RPMI8226 (cell line): ENCODE results near the gene CGB7.
"Not testable (repeated sequence)": the region's sequence is repeated elsewhere in the genome, so short reads cannot be mapped to it uniquely, and the experiment has no call there.

Experiments used
- DNase-seq: peaks from one replicate; pipeline ENCODE4 v3.0.0-alpha.2; 2015

CGB7 gene

DNA sequence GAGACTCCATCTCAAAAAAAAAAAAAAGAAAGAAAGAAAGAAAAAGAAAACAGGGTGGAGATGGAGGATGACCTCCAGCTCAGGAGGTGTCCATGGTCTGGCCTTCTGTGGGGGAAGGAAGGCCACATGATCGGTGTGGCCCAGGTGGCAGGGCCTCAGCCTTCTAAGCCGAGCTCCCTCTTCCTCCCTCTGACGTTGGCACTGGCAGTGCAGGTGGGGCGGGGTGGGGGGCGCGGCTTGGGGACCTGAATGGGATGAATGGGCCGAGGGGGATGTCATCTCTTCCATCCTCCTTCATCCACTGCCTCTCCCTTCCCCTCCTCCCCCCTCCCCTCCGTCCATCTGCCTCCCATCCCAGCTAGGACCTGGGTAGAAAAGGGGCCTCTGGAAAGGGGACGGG is 17.8 kb downstream of the CGB7 start:
- DNase-seq = not testable (repeated sequence)

DNA sequence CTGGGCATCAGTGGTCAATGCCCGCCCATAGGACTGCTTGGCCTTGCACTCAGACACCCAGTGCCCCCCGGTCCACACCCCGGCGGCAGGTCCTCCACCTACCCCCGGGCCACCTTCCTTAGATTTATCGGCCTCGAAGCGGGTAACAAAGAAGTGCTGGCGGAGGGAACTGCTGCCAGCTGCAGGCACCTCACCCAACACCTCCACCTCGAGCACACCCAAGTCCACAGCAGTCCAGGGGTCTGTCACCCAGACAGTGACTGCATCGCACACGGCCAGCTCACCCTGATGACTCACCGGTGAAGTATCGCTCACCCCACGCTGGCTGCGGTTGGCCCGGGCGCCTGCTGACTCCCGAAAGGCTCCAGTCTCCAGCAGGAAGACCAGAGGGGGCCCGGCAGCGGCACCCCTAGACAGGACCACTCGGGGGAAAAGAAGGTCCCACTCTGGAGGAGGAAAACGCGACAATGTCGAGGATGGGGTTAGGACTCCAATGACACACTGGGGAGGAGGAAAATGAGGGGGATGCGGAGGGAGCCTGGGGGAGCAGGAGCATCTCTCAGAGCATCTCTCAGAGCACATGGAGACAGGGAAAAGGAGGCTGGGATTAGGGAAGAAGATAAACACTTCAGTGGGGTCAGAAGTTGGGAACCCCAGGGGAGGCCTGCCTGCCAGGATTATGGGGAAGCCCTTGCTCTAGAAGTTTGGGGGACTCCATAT is 18.8 kb downstream of the CGB7 start:
- DNase-seq = not testable (repeated sequence)

DNA sequence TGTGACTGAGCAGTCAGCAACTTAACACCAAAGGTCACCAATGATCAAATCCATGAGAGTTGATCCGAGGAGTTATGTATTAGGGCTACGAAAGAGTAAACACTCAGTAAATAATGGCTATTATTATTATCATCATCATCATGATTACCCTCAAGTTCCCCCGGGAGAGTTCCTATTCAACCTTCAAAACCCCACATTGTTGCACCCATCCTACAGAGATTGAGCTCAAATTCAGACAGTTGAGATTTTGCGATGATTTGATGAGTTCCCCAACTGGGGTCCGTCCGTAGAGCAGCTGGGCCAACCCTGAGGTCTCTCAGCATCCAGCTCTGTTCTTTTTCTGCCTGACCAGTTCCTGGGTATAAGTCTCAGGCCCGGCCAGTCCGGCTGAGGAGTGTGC is 19.4 kb downstream of the CGB7 start:
- not testable (repeated sequence) for DNase-seq

DNA sequence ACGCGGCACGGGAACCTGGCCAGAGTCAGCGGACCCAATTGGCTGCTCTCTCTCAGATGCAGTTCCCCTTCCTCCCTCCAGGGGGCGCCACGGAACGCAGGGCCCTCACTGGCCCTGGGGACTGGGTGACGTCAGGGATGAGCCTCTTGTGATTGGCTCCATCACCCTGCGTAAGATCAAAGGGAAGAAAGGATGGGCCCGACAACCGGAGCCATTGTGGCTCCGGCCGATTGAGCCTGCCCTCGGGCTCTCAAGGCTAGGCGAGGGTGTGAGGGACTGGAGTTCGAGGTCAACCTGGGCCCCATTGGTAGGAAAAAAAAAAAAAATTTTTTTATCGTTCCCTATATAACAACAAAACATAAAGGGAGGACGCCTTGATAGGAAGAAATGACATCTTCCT is 20.7 kb downstream of the CGB7 start, which contains the start of gene CGB1:
CGB1 (minus strand) TSS at position 81 of the 400 bp plus-strand sequence. CDS start 184 bp downstream, outside the sequence.
- not testable (repeated sequence) for DNase-seq

DNA sequence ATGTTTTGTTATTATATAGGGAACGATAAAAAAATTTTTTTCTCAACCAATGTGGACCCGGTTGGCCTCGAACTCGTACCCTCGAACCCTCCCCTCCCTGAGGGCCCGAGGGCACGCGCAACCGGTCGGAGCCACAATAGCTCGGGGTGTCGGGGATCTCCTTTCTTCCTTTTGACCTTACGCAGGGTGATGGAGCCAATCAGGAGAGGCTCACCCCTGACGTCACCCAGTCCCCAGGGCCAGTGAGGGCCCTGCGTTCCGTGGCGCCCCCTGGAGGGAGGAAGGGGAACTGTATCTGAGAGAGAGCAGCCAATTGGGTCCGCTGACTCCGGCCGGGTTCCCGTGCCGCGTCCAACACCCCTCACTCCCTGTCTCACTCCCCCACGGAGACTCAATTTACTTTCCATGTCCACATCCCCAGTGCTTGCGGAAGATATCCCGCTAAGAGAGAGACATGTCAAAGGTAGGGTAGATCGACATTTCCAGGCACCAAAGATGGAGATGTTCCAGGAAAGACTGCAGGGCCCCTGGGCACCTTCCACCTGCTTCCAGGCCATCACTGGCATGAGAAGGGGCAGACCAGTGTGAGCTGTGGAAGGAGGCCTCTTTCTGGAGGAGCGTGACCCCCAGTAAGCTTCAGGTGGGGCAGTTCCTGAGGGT is 25.8 kb downstream of the CGB7 start, which contains the start of gene CGB2:
CGB2 (plus strand) TSS at position 249 of the 660 bp plus-strand sequence; CDS start at position 455, 206 bp downstream.
- DNase-seq = peak; percentile 40

GRCh38 chr19:49030323-49030722 is 27.2 kb downstream of the CGB7 start:
- not testable (repeated sequence) for DNase-seq

DNA sequence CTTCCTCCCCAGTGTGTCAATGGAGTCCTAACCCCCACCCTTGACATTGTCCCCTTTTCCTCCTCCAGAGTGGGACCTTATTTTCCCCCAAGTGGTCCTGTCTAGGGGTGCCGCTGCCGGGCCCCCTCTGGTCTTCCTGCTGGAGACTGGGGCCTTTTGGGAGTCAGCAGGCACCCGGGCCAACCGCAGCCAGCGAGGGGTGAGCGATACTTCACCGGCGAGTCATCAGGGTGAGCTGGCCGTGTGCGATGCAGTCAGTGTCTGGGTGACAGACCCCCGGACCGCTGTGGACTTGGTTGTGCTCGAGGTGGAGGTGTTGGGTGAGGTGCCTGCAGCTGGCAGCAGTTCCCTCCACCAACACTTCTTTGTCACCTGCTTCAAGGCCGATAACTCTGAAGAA is 27.8 kb downstream of the CGB7 start:
- DNase-seq = not testable (repeated sequence)

DNA sequence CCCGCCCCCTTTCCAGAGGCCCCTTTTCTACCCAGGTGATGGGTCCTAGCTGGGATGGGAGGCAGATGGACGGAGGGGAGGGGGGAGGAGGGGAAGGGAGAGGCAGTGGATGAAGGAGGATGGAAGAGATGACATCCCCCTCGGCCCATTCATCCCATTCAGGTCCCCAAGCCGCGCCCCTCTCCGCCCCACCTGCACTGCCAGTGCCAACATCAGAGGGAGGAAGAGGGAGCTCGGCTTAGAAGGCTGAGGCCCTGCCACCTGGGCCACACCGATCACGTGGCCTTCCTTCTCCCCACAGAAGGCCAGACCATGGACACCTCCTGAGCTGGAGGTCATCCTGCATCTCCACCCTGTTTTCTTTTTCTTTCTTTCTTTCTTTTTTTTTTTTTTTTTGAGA is 28.9 kb downstream of the CGB7 start:
- DNase-seq = not testable (repeated sequence)

DNA sequence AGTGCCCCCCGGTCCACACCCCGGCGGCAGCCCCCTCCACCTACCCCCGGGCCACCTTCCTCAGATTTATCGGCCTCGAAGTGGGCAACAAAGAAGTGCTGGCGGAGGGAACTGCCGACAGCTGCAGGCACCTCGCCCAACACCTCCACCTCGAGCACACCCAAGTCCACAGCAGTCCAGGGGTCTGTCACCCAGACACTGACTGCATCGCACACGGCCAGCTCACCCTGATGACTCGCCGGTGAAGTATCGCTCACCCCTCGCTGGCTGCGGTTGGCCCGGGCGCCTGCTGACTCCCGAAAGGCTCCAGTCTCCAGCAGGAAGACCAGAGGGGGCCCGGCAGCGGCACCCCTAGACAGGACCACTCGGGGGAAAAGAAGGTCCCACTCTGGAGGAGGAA is 31.9 kb downstream of the CGB7 start:
- not testable (repeated sequence) for DNase-seq

- not testable (repeated sequence) for DNase-seq
Observed at GRCh38 chr19:49025088-49025487, 32.5 kb downstream of the CGB7 start.

DNA sequence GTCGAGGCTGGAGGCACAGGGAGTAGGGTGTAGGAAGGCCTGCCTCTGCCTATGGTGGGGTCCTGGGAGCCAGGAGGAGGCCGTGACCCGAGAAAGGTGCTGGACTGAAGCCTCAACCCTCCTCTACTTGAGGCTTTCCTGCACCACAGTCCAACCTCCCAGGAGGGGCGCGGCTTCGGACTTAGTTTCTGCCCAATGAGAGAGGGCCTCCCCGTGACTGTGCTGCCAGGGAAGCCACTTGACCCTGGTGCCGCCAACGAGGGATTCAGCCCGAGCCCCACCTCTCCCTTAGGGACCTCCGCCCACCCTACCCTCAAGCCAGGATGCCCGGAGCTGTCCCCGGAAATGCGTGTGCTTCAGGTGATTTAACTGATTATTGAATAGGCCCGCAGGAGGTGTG is 33.3 kb downstream of the CGB7 start, which contains the start of gene CGB3:
CGB3 (minus strand) TSS at position 101 of the 400 bp plus-strand sequence. CDS start 362 bp downstream, outside the sequence.
- DNase-seq = not testable (repeated sequence)

- no peak for DNase-seq
Observed at GRCh38 chr19:49022116-49022515, 35.4 kb downstream of the CGB7 start.

DNA sequence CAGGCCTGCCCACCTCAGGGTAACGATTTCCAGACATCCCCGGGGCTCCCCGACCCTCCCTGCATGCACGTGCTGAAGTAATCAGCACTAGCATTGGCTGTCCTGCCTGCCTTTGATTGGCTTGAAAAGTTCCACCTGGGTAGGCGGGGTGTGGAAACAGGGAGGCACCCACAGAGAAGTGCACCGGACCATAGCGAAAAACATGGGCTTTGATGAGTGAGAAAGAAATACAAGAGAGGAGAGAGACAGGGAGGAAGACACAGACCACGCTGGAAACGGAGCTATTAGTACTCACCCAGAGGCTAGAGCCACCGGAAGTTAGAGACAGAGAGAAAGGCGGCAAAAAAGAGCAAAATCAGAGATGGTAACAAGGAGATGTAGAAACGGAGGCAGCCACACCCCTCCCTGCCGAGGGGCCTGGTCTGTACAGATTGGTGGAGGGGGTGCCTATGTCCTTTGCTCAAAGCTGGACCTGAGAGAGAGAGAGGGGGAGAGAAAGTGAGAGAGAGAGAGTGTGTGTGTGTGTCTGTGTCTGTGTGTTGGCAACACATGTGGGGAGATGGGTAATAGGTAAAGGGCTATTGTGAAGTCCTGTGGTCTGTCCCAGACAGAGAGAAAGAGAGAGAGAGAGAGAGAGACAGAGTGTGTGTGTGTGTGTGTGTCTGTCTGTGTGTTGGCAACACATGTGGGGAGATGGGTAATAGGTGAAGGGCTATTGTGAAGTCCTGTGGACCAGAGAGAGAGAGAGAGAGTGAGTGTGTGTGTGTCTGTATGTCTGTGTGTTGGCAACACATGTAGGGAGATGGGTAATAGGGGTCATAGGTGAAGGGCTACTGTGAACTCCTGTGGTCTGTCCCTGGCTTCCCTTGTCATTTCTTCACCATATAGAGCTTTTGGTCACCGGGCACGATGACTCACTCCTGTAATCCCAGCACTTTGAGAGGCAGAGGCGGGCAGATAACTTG is 36.3 kb downstream of the CGB7 start:
- no peak for DNase-seq

- no peak for DNase-seq
Observed at GRCh38 chr19:49020342-49020741, 37.2 kb downstream of the CGB7 start.

DNA sequence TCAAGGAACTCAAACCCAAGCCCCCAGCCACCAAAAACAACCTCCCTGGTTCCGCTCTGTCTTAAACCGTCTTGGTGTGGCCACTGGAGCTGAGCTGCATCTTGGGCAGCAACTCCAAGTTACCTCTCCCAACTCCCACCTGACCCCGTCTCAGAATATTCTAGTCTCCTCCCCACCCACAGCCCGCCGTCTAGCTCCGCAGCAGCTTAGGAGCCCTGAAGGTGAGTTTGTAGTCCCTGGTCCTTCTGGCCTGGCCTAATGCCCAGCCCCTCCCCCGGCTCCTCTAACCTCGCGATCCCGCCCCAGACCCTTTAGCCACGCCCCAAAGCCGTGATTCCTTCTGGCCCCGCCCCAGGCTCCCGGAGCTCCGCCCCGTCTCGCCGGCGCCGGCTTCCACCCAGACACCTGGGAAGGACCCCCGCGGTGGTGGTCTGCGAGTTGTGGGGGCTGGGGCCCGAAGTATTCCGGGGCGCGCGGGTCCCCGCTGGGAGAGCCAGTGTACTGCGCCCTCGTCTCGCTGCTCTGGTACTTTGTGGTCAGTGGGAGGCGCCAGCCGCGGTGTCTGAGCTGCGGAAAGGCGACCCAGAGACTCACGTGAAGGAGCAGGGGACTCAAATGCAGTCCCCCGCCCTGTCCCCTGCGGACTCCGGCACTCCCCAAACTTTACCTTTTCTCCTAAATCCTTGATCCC is 38.2 kb downstream of the CGB7 start:
- DNase-seq = peak; percentile 75

- not testable (repeated sequence) for DNase-seq
Observed at GRCh38 chr19:49018388-49019241, 38.9 kb downstream of the CGB7 start.

- peak; percentile 54 for DNase-seq
Observed at GRCh38 chr19:49017666-49018351, 39.7 kb downstream of the CGB7 start.

- no peak for DNase-seq
Observed at GRCh38 chr19:49017041-49017665, 40.4 kb downstream of the CGB7 start, which contains the start of gene LHB. TSS of gene LHB (minus strand) at chr19:49017091. CDS start at chr19:49017081, 10 bp downstream.

- no peak for DNase-seq
Observed at GRCh38 chr19:49016067-49016839, 41.3 kb downstream of the CGB7 start.
